ENCODE measurements around the gene RETREG1.

RETREG1 gene

GRCh38 chr5:16507716-16508115, 109.1 kb downstream of the RETREG1 start:
- no peaks in the 10 kb centered on the region for H3K9me3 ChIP-seq (replicated peaks; ENCODE audit: insufficient read depth, low read length)
- no peak overlapping the region for H3K9ac ChIP-seq (ENCODE audit: low read length)
- H4K20me1 ChIP-seq (ENCODE audit: insufficient read depth, low read length), result no peaks in the 10 kb centered on the region
- H3K4me1 ChIP-seq (ENCODE audit: low read length), result no peaks in the 10 kb centered on the region
- no peaks in the 10 kb centered on the region for H3K9me2 ChIP-seq (replicated peaks; ENCODE audit: insufficient read depth, low read length)
- no peaks in the 10 kb centered on the region for H3K36me3 ChIP-seq (replicated peaks; ENCODE audit: insufficient read depth, low read length)
- no peak overlapping the region for H3K27ac ChIP-seq (ENCODE audit: low read length)
- no peak overlapping the region for H2AFZ ChIP-seq (ENCODE audit: low read length)
- DNase-seq, result no peak
- H3K4me3 ChIP-seq (ENCODE audit: low read length), result no peak overlapping the region
- TF ChIP-seq EZH2 (optimal IDR thresholded peaks at IDR 0.05; ENCODE audit: low read depth, low read length) (no peak), EZH2phosphoT487 (IDR thresholded peaks at IDR 0.05; ENCODE audit: low read length) (no peak), CTCF (IDR thresholded peaks at IDR 0.05; ENCODE audit: low read length) (no peak)
- H3F3A ChIP-seq (ENCODE audit: insufficient read depth, low read length), result no peaks in the 10 kb centered on the region
- no peaks in the 10 kb centered on the region for H3K27me3 ChIP-seq (replicated peaks; ENCODE audit: insufficient read depth, low read length)
- no peak overlapping the region for H3K4me2 ChIP-seq (ENCODE audit: low read depth, low read length)
- no peaks in the 10 kb centered on the region for H3K79me2 ChIP-seq (ENCODE audit: low read length)

- TF ChIP-seq CTCF (IDR thresholded peaks at IDR 0.05; ENCODE audit: low read length) (no peak), EZH2 (optimal IDR thresholded peaks at IDR 0.05; ENCODE audit: low read depth, low read length) (no peak), EZH2phosphoT487 (IDR thresholded peaks at IDR 0.05; ENCODE audit: low read length) (no peak)
- no peaks in the 10 kb centered on the region for H3K79me2 ChIP-seq (ENCODE audit: low read length)
- DNase-seq, result no peak
- H3K4me3 ChIP-seq (ENCODE audit: low read length), result no peak overlapping the region
- no peaks in the 10 kb centered on the region for H3K9me3 ChIP-seq (replicated peaks; ENCODE audit: insufficient read depth, low read length)
- no peaks in the 10 kb centered on the region for H3K36me3 ChIP-seq (replicated peaks; ENCODE audit: insufficient read depth, low read length)
- H3K9ac ChIP-seq (ENCODE audit: low read length), result no peak overlapping the region
- no peaks in the 10 kb centered on the region for H3K4me1 ChIP-seq (ENCODE audit: low read length)
- H2AFZ ChIP-seq (ENCODE audit: low read length), result no peak overlapping the region
- no peak overlapping the region for H3K27ac ChIP-seq (ENCODE audit: low read length)
- no peaks in the 10 kb centered on the region for H3F3A ChIP-seq (ENCODE audit: insufficient read depth, low read length)
- no peaks in the 10 kb centered on the region for H4K20me1 ChIP-seq (ENCODE audit: insufficient read depth, low read length)
- no peaks in the 10 kb centered on the region for H3K27me3 ChIP-seq (replicated peaks; ENCODE audit: insufficient read depth, low read length)
- no peak overlapping the region for H3K4me2 ChIP-seq (ENCODE audit: low read depth, low read length)
- H3K9me2 ChIP-seq (replicated peaks; ENCODE audit: insufficient read depth, low read length), result no peaks in the 10 kb centered on the region
Measured at GRCh38 chr5:16505904-16506303, 110.9 kb downstream of the RETREG1 start.

GRCh38 chr5:16505140-16505891, 111.5 kb downstream of the RETREG1 start:
- Histone ChIP-seq H3K9me2 (replicated peaks; ENCODE audit: insufficient read depth, low read length) (no peaks in the 10 kb centered on the region), H3K27me3 (replicated peaks; ENCODE audit: insufficient read depth, low read length) (no peaks in the 10 kb centered on the region), H3F3A (ENCODE audit: insufficient read depth, low read length) (no peaks in the 10 kb centered on the region), H3K79me2 (ENCODE audit: low read length) (no peaks in the 10 kb centered on the region), H3K9me3 (replicated peaks; ENCODE audit: insufficient read depth, low read length) (no peaks in the 10 kb centered on the region), H3K9ac (ENCODE audit: low read length) (no peak overlapping the region), H3K4me1 (ENCODE audit: low read length) (no peaks in the 10 kb centered on the region), H3K4me3 (ENCODE audit: low read length) (no peak overlapping the region), H4K20me1 (ENCODE audit: insufficient read depth, low read length) (no peaks in the 10 kb centered on the region), H3K27ac (ENCODE audit: low read length) (no peak overlapping the region), H3K4me2 (ENCODE audit: low read depth, low read length) (no peak overlapping the region), H2AFZ (ENCODE audit: low read length) (no peak overlapping the region), H3K36me3 (replicated peaks; ENCODE audit: insufficient read depth, low read length) (no peaks in the 10 kb centered on the region)
- no peak for TF ChIP-seq CTCF (IDR thresholded peaks at IDR 0.05; ENCODE audit: low read length)
- TF ChIP-seq EZH2 (optimal IDR thresholded peaks at IDR 0.05; ENCODE audit: low read depth, low read length), result no peak
- TF ChIP-seq EZH2phosphoT487 (IDR thresholded peaks at IDR 0.05; ENCODE audit: low read length), result no peak
- no peak for DNase-seq
